Ammon's horn (tissue), 1 donor: ENCODE results near the gene DET1.

ENCODE experiments used
- DNase-seq: peaks from one replicate; pipeline ENCODE4 v3.0.0-alpha.2; 2016; ENCODE audit warnings: low spot score

DET1 gene

GRCh38 chr15:88465633-88466224, 80.8 kb downstream of the DET1 start:
- no peak for DNase-seq

DNA sequence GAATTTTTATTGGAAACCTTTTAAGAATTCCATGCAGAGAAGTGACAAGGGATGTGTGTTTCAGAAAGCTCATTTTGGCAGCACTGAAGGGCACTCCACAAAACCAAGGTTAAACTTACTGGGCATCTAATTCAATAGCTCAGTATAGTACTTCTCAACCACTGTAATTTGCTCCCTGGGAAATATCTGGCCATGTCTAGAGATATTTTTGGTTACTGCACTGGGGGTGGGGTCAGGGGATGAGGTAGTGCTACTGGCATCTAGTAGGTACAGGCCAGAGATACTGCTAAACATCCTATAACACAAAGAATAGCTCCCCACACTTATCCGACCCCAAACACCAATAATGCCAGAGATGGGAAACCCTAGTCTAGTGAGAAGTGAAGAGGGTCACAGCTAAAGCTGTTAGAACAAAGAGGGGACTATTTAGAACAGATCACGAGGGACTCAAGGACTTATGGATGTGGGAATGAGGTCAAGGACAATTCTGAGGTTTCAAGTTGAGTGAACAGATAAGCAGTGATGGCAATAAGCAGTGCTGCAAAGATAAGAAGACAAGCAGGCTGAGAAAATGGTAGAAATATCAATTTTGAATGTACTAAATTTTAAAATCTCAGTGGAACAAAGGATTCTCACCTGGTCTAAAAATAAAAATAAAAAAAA, 82.5 kb downstream of the DET1 start:
- DNase-seq = no peak
